Measurements from ENCODE around the gene CDS1. TPM values are rescaled to one million over a fixed set of nuclear protein-coding genes. Genes with fewer than 3 reads are reported as not detected.
"Not testable (repeated sequence)": the region's sequence is repeated elsewhere in the genome, so short reads cannot be mapped to it uniquely, and the experiment has no call there.

CDS1 gene
- total and polyA plus RNA-seq, 10 of the 15 experiments (the other 5 are each of a cell fraction or from before 2014, with no cell fraction given) = 0.03 TPM; not detected in 8

DNA sequence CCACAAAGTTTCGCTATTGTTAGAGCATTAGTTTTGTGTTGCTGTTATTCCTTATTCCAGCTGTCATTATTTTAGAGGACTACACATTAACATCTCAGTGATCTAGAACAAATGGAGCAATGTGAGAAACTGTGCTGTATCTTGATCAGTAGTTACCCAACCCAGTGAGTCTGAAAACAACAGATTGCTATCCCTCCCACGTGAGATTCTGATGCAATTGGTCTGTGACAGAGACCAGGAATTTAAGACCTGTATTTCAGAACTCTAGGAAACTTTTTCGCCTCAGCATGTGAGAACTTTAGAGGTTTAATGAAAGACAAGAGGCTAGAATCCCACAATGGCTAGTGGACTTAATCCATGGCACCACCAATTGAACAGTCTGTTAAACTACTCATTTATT, 35.7 kb upstream of the CDS1 start (continued):
- TF ChIP-seq MAX (IDR thresholded peaks at IDR 0.05; ENCODE audit: low read depth, low read length) = no peak

DNA sequence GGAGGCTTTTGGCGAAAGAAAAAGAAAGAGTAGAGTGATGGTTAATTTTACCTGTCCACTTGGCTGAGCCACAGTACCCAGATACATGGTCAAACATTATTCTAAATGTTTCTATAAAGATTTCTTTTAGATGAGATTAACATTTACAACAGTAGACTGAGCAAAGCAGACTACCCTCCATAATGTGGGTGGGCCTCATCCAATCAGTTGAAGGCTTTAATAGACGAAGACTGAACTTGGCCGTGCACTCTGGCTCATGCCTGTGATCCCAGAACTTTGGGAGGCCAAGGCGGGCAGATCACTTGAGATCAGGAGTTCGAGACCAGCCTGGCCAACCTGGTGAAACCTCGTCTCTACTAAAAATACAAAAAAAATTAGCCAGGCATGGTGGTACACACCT, 33.7 kb upstream of the CDS1 start:
- H3K4me3 ChIP-seq; H3K4me2 ChIP-seq (ENCODE audit: control insufficient read depth, insufficient read depth); H3K79me2 ChIP-seq (ENCODE audit: control insufficient read depth, insufficient read depth, low read length); H3K27me3 ChIP-seq (replicated peaks in 1 of 2; ENCODE audit: control insufficient read depth in 2 of 2, insufficient read depth in 2 of 2, low read length in 1 of 2); in situ Hi-C loops (cut with MboI); BruUV-seq (replicated peaks); H4K20me1 ChIP-seq (ENCODE audit: control insufficient read depth, insufficient read depth); ATAC-seq; H3K27ac ChIP-seq (ENCODE audit: control insufficient read depth, insufficient read depth); H3K4me1 ChIP-seq (ENCODE audit: control insufficient read depth, insufficient read depth, low read length); H3K9ac ChIP-seq (ENCODE audit: control insufficient read depth, insufficient read depth, low read length); intact Hi-C loops (cut with micrococcal nuclease; ENCODE audit: unreplicated experiment); H3K36me3 ChIP-seq (ENCODE audit: control insufficient read depth in 2 of 2, insufficient read depth in 2 of 2, low read length in 1 of 2); POLR2A ChIA-PET; DNase-seq (ENCODE audit: low read depth, low spot score); H2AFZ ChIP-seq (ENCODE audit: control insufficient read depth, low read depth, low read length); RAD21 ChIA-PET (ENCODE audit: unreplicated experiment); SMC1A ChIA-PET (ENCODE audit: uncharacterized antibody, unreplicated experiment); CTCF ChIA-PET; FAIRE-seq; H3K9me3 ChIP-seq (replicated peaks; ENCODE audit: control insufficient read depth, insufficient read depth, low read length): not testable (repeated sequence)
- WGBS (ENCODE audit: insufficient coverage, insufficient replicate concordance, low lambda C conversion rate, missing lambda C conversion rate) = 13% methylated on average over 6 of the region's 6 CpGs

- ChIA-PET SMC1A (ENCODE audit: uncharacterized antibody, unreplicated experiment) (no interaction called here), POLR2A (no interaction called here), CTCF (no interaction called here), RAD21 (ENCODE audit: unreplicated experiment) (no interaction called here)
- in situ Hi-C loops (cut with MboI) = no loop called here
- 91% methylated on average over 5 of the region's 5 CpGs for WGBS (ENCODE audit: insufficient coverage, insufficient replicate concordance, low lambda C conversion rate, missing lambda C conversion rate)
- H3K4me3 ChIP-seq = no peak overlapping the region
- H4K20me1 ChIP-seq (ENCODE audit: control insufficient read depth, insufficient read depth) = no peaks in the 10 kb centered on the region
- H3K9ac ChIP-seq (ENCODE audit: control insufficient read depth, insufficient read depth, low read length) = no peak overlapping the region
- H2AFZ ChIP-seq (ENCODE audit: control insufficient read depth, low read depth, low read length) = no peak overlapping the region
- no peaks in the 10 kb centered on the region for H3K27me3 ChIP-seq (replicated peaks in 1 of 2; ENCODE audit: control insufficient read depth in 2 of 2, insufficient read depth in 2 of 2, low read length in 1 of 2)
- H3K27ac ChIP-seq (ENCODE audit: control insufficient read depth, insufficient read depth) = no peak overlapping the region
- no peak for DNase-seq (ENCODE audit: low read depth, low spot score)
- no peak for TF ChIP-seq ESRRA (IDR thresholded peaks at IDR 0.05; ENCODE audit: low read length)
- no peak for TF ChIP-seq CHD4 (IDR thresholded peaks at IDR 0.05)
- no peak for ATAC-seq
- no peak for FAIRE-seq
- no TSS peak for BruUV-seq (replicated peaks)
- no peaks in the 10 kb centered on the region for H3K9me3 ChIP-seq (replicated peaks; ENCODE audit: control insufficient read depth, insufficient read depth, low read length)
- no peaks in the 10 kb centered on the region for H3K79me2 ChIP-seq (ENCODE audit: control insufficient read depth, insufficient read depth, low read length)
- no peaks in the 10 kb centered on the region for H3K4me1 ChIP-seq (ENCODE audit: control insufficient read depth, insufficient read depth, low read length)
- intact Hi-C loops (cut with micrococcal nuclease; ENCODE audit: unreplicated experiment) = no loop called here
- H3K4me2 ChIP-seq (ENCODE audit: control insufficient read depth, insufficient read depth) = no peak overlapping the region
- no peaks in the 10 kb centered on the region for H3K36me3 ChIP-seq (ENCODE audit: control insufficient read depth in 2 of 2, insufficient read depth in 2 of 2, low read length in 1 of 2)
These were observed 20.8 kb upstream of the CDS1 start for GRCh38 chr4:84562156-84562555.
